ENCODE measurements around the gene ALPG.
A peak's percentile ranks its signal among the peaks of the same experiment; 100 is the strongest.
"Not testable (repeated sequence)": the region's sequence is repeated elsewhere in the genome, so short reads cannot be mapped to it uniquely, and the experiment has no call there.

Gene ALPG

GRCh38 chr2:232420463-232421188, 14.0 kb downstream of the ALPG start:
- no peak for DNase-seq

DNA sequence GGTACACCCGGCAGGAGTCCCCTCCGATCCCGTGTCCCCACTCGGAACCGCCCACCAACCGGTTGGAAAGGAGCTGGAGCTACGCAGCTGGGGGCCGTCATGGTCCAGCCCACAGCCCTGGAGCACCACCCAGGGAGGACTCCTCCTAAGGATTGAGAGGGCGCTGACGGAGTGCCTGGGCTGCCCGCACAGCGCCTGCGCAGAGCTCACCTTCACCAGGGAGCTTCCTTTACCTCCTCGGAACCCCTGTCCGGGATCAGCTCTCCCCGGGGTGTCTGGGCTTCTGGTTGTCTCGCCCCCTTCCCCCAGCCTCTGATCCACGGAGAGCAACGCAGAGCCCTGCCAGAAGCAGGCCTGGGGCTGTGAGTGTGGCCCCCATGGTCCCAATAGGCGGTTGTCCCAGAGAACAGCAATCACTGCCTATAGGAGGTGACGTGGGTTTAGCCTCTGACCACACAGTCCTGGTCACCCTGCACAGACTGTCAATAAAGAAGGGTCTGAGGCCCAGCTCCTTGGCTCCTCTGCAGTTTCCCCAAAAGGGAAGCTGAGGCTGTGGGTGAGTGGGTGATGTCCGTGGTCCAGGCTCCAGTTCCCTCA, 14.6 kb downstream of the ALPG start:
- no peak for DNase-seq

- no peak for DNase-seq
These were observed 15.4 kb downstream of the ALPG start for GRCh38 chr2:232422051-232422450.

GRCh38 chr2:232422996-232423395, 16.4 kb downstream of the ALPG start:
- DNase-seq = not testable (repeated sequence)

DNA sequence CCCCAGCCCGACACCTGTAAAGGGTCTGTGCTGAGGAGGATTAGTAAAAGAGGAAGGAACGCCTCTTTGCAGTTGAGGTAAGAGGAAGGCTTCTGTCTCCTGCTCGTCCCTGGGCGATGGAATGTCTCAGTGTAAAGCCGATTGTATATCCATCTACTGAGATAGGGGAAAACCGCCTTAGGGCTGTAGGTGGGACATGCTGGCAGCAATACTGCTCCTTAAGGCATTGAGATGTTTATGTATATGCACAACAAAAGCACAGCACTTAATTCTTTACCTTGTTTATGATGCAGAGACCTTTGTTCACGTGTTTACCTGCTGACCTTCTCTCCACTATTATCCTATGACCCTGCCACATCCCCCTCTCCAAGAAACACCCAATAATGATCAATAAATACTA, 16.8 kb downstream of the ALPG start:
- not testable (repeated sequence) for DNase-seq

GRCh38 chr2:232431705-232432590, 25.3 kb downstream of the ALPG start:
- no peak for DNase-seq

DNA sequence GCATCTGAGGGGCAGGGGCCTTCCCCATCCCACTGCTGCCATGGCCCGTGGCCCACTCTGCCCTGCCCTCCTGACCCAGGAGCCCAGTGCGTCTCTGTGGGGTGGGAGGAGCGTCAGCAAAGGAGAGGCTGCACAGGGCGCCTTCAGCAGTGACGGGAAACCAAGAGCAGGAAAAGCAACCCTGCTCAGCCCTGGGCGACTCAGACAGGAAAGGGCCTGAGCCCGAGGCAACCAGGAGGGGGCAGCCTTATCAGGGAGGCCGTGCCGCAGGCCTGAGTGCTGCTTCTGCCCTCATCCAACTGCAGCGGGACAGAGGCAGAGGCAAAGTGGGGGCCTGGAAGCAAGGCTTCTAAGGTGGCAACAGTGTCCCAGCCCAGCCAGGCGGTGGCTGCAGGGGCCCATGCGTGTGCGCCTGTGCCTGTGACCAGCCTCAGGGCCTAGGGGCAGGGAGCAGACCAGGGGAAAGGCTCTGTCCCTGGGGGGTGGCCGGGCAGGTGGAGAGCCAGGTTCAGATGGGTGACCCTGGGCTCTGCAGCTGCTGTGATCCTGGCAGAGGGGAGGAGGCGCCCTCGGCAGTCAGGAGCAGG, 26.0 kb downstream of the ALPG start:
- DNase-seq = no peak

- DNase-seq = not testable (repeated sequence)
These were observed 27.0 kb downstream of the ALPG start for GRCh38 chr2:232433622-232434021.

DNA sequence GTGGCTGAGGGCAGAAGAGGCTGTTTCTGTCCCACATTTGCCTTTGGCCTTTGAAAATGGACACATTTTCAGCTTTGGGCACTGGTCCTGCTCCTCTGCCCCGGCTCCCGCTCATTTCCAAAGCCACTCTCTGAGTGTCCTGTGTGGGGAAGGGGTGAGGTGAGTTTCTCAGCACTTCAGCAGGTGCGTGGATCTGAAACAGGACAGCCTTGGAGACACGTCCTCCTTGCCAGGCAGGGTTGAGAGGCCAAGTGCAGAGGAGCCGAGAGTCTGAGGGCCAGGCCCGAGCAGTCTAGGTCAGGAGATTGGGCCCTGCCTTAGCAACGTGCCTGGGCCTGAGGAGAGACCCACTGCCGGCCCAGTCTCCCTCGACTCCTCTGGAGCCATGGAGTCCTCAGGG, 27.4 kb downstream of the ALPG start:
- no peak for DNase-seq

- no peak for DNase-seq
These were observed 28.1 kb downstream of the ALPG start for GRCh38 chr2:232434563-232435374.

- DNase-seq = no peak
These were observed 28.7 kb downstream of the ALPG start for GRCh38 chr2:232435375-232435648.

DNA sequence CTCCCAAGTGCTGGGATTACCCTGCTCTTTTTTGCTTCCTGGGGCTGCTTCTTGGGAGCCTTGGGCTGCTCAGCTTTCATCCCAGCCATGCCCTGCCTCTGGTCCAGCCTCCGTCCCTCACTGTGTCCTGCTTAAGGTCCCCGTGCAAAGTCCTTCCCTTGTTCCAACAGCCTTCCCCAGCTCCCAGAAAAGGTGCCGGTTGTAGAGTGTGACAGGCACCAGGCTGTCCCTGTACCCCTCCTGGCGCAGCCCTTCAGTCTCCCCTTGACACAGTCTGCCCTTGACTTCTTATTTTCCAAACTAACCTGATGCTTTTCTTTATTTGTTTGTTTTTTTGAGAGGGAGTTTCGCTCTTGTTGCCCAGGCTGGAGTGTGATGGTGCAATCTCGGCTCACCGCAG, 29.2 kb downstream of the ALPG start:
- DNase-seq = no peak

DNA sequence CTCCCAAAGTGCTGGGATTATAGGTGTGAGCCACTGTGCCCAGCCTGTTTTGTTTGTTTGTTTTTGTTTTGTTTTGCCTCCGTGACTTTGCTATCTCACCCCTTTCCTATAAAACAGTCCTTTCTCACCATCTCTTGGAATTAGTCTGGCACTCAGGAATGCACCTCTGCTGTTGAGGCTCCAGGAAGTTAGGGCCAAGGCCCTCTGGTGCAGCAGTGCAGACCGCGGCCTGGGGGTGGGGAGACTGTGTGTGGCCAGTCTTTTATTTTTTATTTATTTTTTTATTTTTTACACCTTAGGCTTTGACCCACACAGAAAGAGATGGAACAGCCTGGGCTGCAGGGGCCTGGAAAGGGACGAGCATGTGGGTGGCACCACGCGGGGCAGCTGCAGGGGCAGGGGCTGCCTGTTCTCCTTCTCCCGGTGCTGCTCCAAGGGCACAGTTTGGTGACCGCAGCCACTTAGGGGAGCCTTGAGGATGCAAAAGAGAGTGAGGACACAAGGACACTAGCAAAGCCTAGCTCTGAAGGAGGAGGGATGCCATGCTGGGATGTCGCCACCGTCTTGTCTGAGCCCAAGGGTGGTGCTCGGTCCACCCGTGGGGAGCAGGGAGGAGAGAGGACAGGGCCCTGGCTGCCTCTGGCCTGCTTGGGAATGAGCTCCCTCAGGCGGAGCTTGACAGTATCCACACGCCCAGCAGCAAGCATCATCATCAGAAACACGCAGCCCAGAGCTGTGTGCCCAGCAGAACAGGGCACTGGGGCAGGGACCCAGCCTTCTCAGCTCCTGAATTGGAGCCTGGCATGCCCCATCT, 29.9 kb downstream of the ALPG start:
- DNase-seq = no peak

DNA sequence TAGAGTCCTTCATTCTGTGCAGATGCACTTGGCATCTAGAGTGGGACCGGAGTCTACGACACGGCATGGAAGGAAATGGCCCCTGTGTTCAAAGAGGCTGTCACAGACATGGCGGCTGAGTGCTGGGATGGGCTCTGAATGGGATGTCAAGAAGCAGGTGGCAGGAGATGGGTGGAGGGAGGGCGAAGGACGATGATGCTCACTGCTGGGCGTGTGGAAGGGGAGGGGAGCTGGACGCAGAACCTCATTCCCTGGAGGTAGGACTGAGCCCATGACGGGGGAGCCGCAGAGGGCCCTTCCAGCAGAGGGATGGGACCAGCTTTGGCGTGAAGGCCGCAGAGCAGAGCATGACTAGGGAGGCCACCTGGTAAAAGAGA, 30.5 kb downstream of the ALPG start:
- no peak for DNase-seq

GRCh38 chr2:232438091-232438490, 31.4 kb downstream of the ALPG start:
- DNase-seq = no peak

DNA sequence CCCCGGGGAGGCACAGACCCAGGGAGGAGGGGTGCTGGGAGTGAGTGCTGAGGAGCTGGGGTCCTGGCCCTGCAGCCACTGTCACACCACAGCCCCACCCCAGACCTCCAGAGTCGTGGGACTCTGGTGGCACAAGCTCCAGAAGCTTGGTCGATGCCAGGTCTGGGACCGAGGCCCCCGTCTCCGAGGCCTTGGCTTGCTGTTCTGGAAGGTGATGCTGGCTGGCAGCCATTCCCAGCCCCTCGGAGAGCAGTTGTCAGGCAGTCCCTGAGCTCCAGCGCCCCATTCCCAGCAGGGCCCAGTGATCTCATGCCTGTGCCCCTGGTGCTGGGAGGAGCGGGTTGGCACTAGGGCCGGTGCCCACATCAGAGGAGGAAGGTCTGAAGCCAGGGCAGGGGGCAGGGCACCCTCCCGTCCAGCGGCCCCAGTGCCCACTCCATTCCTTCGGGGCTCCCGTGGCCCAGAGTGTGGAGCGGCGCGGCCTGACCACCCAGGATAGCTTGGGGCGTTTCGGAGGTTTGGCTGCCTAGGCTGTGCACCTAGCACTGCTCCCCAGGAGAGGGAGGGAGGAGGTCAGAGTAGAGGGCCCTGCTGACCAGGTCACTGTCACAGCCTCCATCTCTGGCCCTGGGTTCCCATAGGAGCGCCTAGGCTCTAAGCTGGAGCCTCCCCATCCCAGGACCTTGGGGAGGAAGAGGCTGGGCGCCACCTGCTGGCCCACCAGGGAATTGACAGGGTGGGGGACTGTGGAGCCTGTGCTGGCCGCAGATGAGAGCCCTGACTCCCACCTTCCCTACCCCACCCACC, 32.5 kb downstream of the ALPG start:
- DNase-seq = peak; percentile 34

DNA sequence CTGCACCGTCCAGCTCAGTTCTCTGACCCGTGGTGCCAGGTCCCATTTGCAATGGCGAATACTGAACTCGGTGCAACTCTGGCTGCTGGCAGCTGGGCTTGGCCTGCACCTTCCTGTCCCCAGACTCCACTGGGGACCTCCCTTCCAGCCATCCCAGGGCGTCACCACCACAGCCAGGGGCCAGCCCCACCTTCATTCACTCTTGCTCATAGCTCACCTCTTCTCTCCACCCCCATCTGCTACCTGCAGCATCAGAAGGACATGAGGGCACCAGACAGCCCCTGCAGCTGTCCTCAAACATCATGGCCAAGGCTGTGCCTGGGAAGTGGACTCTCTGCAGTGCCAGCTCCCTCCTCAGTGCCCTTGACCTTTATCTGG, 33.1 kb downstream of the ALPG start:
- DNase-seq = no peak

- peak; percentile 87 for DNase-seq
These were observed 33.8 kb downstream of the ALPG start for GRCh38 chr2:232440220-232441018.

DNA sequence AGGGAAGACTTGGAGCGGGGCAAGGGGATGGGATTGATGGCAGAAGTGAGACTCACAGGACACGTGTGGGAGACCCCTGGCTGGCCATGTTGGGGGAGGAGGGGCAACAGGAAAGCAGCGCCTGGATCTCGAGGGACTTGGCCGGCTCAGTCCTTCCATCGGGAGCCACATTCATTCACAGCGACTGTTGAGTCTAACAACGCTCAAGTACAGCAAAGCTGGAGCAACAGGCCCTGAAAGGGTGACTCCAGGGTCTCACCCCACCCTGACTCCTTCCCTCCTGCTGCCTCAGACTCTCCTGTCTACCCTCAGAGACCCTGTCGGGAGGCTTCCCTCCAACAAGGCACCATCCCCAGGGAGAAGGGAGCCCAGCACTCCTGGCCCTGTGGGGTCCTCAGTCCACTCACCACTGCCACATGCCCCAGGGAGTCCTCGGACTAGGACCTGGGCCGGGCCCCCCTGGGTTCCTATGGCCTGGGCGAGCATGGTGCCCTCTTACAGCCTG, 34.6 kb downstream of the ALPG start:
- DNase-seq = no peak

DNA sequence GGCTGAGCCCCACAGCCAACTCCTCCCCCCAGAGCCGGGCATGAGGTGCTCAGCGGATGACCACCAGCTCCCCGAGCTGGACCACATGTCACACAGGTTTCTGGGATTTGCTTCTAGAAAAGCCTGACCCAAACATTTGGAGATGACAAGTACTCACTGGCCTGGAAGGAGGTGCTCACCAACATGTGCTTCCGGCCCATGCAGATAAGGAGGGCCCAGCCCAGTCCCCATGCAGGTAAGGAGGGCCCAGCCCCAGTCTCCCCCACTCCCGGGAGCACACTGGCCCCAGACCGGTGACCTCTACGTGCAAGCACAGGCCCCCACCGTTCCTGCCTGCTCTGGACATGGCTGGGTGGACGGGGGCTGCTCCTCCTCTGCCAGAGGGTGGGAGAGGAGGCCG, 35.3 kb downstream of the ALPG start:
- not testable (repeated sequence) for DNase-seq
